HG02763 (cell line): Measurements from ENCODE around the gene SRA1.
"Not testable (repeated sequence)": the region's sequence is repeated elsewhere in the genome, so short reads cannot be mapped to it uniquely, and the experiment has no call there.

Source experiments
- ATAC-seq: cut with Tn5 transposase; IDR thresholded peaks from one replicate; pipeline ENCODE4 v1.9.1; 2021; ENCODE audit warnings: mild to moderate bottlenecking, moderate library complexity; ENCODE audit not compliant: unreplicated experiment

Gene SRA1

DNA sequence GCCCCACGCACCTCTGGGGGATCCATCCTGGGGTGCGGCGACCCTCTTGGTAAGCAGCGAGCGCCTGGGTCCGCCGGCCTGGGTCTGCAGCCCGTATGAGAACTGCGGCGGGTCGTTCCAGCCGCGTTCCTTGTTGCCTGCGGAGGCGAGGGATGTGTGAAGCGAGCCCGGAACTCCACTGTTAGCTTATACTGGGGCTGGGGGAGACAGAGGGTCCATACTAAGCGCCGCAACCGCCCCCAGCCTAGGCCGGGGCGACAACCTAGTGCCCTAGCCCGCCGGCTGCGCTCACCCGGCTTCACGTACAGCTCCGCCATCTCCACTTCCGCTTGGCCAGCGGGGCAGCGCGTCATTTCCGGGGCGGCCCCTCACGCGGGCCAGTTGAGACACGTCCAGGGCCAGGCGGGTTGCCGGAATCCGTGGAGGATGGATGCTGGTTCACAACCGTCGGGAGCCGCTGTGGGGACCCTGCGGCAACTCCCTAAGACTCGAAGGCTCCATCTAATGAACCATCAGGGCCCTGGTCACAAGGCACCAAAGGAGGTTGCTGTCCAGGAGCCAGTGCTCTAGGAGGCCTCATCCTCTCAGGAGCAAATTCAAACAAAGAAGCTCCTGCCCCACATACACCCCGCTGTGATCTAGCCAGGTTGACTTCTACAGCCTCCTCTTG lies at the start of gene SRA1:
Gene SRA1 (minus strand): TSS at position 338 of the 670 bp plus-strand sequence. CDS start 21 bp downstream, at position 317.
- peak; percentile 96 for ATAC-seq

DNA sequence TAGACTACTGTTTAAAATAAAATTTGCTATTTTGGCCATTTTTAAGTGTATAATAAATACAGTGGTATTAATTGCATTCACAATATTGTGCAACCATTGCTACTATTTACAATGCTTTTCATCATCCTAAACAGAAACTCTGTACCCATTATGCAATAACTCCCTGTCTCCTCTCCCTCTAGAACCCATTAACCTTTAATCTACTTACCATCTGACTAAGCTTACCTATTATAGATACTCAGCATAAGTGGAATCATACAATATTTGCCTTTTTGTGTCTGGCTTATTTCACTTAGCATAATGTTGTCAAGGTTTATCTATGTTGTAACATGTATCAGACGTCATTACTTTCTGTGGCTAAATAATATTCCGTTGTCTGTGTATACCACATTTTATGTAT lies 49.8 kb upstream of the SRA1 start:
- no peak for ATAC-seq

DNA sequence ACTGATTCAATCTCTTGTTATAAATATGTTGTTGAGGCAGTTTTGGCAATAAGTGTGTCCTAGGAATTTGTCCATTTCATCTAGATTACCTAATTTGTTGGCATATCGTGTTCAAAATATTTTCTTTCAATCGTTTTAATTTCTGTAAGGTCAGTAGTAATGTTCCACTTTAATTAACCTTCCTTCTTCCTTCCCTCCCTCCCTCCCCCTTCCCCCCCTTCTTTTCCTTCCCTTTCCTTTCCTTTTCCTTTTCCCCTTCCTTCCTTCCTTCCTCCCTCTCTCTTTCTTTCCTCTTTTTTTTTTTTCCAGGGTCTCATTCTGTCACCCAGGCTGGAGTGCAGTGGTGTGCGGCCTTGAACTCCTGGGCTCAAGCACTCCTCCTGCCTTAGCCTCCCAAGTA lies 48.6 kb upstream of the SRA1 start:
- ATAC-seq, result no peak

DNA sequence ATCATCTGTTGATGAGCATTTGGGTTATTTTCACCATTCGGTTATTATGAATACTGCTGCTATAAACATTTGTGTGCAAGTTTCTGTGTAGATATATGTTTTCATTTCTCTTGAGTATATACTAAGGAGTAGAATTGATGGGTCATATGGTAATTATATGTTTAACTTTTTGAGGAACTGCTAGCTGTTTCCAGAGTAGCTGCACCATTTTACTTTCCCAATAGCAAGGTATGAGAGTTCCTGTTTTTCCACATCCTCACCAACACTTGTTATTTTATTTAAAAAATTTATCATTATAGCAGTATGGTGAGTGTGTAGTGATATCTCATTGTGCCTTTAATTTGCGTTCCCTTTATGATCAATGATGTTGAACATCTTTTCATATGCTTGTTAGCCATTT lies 46.5 kb upstream of the SRA1 start:
- ATAC-seq, result no peak

DNA sequence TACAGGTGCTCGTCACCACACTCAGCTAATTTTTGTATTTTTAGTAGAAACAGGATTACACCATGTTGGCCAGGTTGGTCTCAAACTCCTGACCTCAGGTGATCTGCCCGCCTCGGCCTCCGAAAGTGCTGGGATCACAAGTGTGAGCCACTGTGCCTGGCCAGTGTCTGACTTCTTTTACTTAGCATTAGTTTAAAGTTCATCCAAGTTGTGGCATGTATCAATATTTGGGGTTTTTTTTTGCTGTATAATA lies 46.1 kb upstream of the SRA1 start:
- ATAC-seq, result not testable (repeated sequence)

DNA sequence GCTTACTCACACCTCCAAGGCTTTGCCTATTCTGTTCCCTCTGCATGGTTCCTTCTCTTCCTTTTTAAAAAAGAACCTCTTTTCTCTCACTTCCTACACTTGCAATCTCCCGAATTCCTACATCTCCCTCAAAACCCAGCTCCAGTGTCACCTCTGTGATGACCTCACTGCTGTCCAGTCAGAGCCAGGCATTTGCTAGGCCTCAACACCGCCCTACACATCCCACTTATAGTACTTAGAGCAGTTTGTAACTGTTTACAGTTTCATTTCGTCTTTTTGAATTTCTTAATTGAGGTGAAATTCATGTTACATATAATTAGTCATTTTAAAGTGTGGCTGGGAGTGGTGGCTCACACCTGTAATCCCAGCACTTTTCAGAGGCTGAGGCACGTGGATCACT lies 44.9 kb upstream of the SRA1 start:
- ATAC-seq, result no peak

DNA sequence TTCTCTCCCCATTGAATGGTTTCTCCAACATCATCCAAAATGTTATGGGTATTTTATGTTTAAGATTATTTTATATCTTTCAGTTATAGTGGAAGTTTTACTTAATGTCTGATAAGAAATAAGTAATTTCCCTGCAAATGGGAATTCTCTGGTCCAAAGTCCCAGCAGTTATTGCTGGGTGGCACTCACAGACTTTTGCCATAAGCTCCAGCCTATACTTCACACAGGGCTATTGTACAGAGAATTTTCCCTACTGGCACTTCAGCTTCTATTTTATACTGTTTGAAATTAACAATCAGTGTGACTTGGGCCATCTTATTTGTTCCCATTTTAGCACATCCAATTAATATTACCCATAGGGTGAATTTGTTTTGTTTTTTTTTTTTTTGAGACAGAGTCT lies 42.8 kb upstream of the SRA1 start:
- no peak for ATAC-seq

DNA sequence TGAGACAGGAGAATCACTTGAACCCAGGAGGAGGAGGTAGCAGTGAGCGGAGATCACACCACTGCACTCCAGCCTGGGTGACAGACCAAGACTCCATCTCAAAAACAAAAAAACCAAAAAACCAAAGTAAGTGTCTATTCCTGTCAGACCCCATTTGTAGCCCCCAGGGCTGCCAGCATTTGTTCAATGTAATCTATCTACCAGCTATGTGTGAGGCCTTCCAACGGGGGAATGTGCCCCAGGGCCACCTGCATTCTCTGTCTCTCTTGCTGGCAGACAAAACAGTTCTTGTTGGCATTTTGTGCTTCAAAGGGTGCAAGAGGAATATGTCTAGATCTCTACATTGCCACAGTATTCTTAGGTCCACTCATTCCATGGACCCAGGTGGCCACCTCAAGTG lies 41.6 kb upstream of the SRA1 start:
- no peak for ATAC-seq

DNA sequence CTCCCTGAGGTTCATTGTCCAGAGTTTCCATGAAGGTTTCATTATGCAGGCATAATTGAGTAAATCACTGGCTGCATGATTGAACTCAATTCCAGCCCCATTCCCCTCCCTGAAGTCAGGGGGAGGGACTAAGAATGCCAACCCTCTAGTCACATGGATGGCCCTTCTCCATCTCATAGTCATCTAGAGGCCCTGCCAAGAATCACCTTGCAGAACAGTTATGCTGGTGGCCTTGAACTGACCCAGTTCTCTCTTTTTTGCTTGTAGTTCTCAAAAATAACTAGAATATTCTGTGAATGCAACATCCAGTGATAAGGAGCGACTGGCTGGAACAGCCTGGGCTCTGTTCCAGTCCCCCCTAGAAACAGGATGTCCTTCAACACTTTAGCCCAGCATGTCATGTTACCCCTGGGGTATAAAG lies 39.1 kb upstream of the SRA1 start:
- no peak for ATAC-seq

DNA sequence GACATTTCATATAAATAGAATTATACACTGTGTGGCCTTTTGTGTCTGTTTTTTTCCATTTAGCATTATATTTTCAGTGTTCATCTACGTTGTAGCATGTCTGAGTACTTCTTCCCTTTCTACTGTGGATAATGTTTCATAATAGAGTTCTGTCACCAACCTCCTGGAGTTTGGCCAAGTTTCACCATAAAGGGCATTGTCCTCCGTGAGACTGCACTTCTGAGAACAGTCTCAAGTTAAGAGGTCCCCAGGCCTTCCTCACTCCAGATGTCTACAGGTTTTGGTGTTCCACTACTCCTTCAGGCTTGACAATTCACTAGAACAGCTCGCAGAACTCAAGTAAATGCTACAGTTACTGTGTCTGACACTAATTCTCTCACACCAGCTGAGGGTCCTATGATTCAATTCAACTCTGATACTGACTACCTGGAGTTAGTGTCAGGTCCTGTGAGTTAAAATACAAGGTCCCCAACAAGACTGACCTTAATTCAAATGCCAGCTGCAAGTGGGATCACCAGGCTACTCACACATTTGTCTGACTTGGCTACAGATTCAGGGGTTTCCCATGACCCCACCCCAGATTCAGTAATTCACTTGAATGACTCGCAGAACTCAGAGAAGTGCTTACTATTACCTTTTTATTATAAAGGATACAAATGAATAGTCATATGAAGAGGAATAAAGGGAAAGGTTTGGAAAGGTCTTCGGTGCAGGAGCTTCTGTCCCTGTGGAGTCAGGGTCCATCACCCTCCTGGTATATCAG lies 38.4 kb upstream of the SRA1 start:
- ATAC-seq, result no peak

DNA sequence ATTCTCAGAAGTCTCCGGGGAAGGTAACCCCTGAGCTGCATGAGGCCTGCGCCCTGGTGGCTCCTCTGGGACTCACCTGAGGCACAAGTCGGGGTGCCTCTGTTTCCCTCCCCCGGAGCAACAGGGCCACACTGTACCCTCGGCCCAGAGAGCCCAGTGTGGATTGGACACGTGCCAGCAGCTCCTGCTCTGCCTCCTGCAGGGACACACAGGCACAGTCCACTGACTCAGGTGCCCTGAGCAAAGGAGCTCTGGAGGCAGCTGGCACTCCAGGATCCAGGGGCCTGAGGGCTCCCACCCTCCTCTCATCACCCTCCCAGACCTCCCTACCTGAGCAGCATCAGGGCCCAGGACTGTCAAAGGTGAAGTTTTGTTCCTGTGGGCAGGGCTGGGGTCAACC lies 36.9 kb upstream of the SRA1 start:
- no peak for ATAC-seq

DNA sequence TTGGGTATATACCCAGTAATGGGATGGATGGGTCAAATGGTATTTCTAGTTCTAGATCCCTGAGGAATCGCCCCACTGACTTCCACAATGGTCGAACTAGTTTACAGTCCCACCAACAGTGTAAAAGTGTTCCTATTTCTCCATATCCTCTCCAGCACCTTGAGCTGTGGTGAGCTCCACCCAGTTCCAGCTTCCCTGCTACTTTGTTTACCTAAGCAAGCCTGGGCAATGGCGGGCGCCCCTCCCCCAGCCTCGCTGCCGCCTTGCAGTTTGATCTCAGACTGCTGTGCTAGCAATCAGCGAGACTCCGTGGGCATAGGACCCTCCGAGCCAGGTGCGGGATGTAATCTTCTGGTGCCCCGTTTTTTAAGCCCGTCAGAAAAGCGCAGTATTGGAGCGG lies 35.8 kb upstream of the SRA1 start:
- ATAC-seq, result not testable (repeated sequence)

DNA sequence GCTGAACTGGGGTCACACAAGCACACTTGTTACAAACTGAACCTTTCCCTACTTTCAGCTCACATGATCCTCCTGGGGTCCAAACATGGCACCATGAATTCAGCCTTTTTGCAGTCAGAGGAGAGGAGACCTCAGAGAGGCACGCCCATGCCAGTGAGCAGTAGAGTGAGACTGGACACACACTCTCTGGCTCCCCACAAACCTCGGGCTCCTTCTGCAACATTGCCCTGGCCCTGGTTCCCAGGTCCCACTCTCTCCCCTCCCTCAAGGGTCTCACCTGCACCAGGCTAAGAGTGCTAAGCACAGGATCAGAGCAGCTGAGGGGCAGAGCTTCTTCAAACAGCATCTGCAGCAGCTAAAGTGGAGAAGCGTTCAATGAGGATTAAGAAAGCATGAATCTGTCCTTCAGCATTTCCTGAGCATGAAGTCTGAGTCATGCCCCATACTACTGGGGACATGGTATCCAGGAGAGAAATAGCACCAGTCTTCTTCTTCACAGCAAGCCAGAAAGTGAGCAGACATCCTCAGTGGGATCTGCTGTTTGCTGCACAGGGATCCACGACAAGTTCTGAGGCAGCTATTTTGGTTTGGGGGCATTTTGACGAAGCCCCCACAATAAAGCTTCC lies 34.6 kb upstream of the SRA1 start:
- ATAC-seq, result no peak

DNA sequence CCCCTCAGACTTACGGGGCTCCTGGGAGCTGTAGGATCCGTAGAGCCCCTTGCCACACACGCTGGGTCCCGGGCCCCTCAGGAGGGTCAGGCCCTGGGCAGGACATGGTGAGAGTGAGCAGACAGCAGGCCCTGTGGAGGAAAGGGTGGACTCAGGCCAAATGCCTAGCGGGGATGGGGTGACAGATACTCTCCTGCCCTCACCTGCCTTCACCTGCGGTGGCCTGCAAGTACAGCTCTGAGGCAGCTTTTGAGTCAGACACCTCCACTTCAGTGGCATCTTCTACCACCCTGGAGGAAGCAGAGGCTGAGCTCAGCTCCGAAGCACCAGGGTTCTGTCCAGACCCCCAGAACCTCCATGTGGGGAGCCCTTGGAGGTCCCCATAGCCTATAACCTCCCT lies 33.6 kb upstream of the SRA1 start:
- no peak for ATAC-seq

DNA sequence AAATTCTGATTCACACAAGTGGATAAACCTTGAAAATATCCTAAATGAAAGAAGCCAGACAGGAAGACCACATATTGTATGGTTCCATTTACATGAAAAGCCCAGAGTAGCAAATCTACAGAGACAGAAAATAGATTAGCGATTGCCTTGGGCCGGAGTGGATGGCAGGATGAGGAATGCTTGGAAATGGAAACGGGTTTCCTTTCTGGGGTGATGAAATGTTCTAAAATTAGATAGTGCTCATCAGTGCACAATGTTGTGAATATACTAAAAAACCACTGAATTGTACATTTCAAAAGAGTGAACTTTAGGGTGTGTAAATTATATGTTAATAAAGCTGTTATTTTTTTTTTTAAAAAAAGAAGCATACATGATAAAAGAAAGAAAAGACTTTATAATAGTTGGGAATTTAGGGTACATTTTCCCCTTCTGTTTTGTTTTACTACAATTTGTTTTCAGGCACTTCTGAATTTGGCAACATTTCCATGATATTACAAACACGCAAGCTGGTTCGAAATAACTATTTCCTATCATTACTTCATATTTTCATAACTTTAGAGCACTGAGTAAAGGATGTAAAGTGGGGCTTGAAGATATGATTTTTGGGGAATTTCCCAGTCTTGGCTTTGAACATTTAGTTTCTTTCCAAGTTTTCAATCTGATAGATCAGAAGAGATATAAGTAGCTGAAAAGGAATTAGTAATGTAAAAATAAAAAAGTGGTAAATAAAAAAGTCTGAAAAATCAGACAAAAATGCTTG lies 31.2 kb upstream of the SRA1 start:
- ATAC-seq, result no peak

DNA sequence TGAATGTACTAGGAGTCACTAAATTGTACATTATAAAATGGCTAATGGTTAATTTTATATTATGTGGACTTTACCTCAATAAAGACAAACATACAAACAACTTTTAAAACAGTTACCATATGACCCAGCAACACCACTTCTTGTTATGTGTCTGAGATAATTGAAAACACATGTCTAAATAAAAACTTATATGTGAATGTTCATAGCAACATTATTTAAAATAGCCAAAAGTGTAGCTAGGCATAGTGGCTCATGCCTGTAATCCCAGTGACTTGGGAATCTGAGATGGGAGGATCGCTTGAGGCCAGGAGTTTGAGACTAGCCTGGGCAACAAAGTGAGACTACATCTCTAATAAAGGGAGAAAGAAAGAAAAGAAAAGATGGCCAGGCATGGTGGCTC lies 30.2 kb upstream of the SRA1 start:
- ATAC-seq, result no peak

DNA sequence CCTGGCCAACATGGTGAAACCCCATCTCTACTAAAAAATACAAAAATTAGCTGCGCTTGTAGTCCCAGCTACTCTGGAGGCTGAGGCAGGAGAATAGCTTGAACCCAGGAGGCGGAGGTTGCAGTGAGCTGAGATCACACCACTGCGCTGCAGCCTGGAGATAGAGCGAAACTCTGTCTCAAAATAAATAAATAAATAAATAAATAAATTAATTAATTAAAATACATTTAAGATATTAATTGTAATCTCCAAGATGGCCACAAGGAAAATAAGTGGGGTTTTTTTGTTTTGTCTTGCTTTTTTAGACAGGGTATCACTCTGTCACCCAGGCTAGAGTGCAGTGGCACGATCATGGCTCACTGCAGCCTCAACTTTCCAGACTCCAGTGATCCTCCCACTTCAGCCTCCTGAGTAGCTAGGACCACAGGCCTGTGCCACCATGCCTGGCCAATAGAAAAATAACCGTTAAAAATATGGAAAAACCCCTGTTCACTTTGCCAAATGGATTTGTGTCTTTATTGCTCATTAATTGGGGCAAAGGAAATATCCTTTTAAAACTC lies 22.0 kb upstream of the SRA1 start:
- ATAC-seq, result not testable (repeated sequence)

DNA sequence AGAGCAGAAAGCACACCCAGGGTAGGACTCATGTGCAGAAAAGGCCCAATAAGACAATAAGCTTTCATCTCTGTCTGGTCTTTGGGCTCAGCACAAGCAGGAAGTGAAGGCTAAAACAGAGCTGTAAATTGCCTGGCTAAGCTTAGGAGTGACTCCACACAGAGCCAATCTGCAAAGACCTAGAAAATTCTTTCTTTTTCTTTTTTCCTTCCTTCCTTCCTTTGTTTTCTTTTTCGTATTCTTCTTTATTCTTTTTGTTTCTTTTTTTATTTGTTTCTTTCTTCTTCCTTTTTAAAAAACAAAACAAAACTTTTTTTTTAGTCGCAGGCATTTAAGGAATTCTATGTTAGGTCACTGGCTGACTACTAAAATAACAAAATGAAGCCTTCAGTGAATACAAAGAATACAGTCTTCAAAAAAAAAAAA lies 19.5 kb upstream of the SRA1 start:
- ATAC-seq, result no peak

DNA sequence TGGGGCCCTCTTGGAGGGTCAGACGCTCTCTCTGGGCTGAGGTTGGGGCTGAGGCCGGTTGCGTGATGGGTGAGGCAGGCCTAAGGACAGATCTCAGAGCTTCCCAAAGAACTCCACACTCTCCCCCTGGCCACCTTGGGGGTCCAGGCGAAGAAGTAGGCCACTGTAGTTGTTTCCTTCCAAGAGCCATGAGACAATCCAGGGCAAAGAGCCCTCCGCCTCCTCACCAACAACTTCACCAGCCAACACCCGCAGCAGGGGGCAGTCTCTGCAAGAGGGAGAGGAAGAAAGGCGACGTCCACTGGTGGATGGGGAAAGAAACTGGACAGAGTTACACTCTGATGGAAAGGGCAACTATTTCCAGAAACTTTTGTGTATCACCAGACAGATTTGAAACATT lies 18.0 kb upstream of the SRA1 start:
- ATAC-seq, result no peak

DNA sequence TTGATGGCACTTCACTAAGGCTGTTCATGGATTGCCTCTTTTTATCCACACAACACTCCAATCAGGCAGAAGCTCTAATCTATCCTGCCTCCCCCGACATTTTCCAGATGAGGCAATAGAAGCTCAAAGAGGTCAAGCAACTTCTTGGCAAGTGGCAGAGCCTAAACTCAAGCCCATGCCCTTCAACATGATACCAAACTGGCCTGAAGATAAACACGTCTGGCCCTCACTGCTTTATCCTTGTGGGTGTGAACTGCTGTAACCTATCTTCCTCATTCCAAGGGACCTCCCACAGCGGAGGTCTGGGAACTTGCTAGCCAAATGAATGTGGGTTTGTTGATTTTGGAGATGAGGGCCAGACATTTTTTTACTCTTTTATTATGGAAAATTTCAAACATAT lies 16.9 kb upstream of the SRA1 start:
- ATAC-seq, result no peak

DNA sequence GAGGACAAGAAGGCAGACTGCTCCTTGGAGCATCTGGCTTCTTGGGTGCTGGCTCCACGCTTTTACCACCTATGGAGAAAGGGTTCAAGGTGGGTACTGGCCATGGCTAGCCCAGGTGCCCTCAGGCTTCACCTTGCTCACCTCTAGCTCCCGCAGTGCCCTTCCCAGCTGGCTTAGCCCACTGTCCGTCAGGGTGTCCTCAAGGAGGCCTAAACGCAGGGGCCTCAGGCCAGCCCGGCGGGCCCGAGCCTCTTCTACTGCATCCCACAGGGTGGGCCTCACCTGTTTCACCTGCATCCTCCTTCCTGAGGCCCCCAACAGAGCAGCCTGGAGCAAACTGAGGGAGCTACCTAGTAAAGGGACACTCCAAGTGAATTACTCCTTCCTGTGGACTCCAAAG lies 16.4 kb upstream of the SRA1 start:
- ATAC-seq, result no peak
